Spleen (tissue), 7 donors: Measurements from ENCODE around the gene OPCML.

Source experiments
- CTCF ChIP-seq, 11 experiments: fragments of 200-600 bp in 7 of 11; fragments of 450-650 bp in 4 of 11; sonication (generic) in 4 of 11; IDR thresholded peaks in 8 of 11; conservative IDR thresholded peaks in 3 of 11; 1 replicate in 7 of 11; 2 replicates in 4 of 11; pipeline versions ENCODE4 v1.4.0 to v1.8.0; 2016 to 2021; ENCODE audit warnings: antibody characterized with exemption in 11 of 11, inconsistent platforms in 4 of 11, mild to moderate bottlenecking in 1 of 11
- POLR2AphosphoS5 ChIP-seq, 3 donors: sonication (generic); formaldehyde crosslinking; IDR thresholded peaks; one replicate each; pipeline ENCODE4 v1.5.1; 2017; ENCODE audit warnings: antibody characterized with exemption in 3 of 3
- donor health status: DM: no; HTN: no; CAD: no; lungs with moderate emphysema.
- donor health status: DM: no; HTN: no; CAD: no.
- donor health status: DM: no; HTN: no; CAD: no.

- TF ChIP-seq POLR2AphosphoS5 (IDR thresholded peaks at IDR 0.05) (no peak), CTCF (IDR thresholded peaks at IDR 0.05 in 8 of 11, conservative IDR thresholded peaks at IDR 0.05 in 3 of 11) (no peak)
These were observed 30.4 kb downstream of the OPCML start for GRCh38 chr11:133501643-133502539.
